Measurements from ENCODE around the gene ASB1.

Gene ASB1

GRCh38 chr2:238488347-238488826 is 61.7 kb downstream of the ASB1 start:
- Histone ChIP-seq H3K27me3 (ENCODE audit: insufficient read depth, low read length) (no peaks in the 10 kb centered on the region), H2BK12ac (ENCODE audit: low read length) (no peak overlapping the region), H4K91ac (ENCODE audit: low read depth, low read length) (no peak overlapping the region), H3K27ac (ENCODE audit: low read depth, low read length) (no peak overlapping the region), H4K8ac (ENCODE audit: low read depth, low read length) (no peak overlapping the region), H3K4me3 (ENCODE audit: low read depth, low read length) (no peak overlapping the region), H3K18ac (ENCODE audit: low read length) (no peak overlapping the region), H4K12ac (ENCODE audit: low read depth, low read length) (no peak overlapping the region), H3K23ac (ENCODE audit: low read length) (no peak overlapping the region), H3K14ac (ENCODE audit: low read length) (no peak overlapping the region), H3K79me1 (ENCODE audit: low read length) (no peaks in the 10 kb centered on the region), H3K79me2 (ENCODE audit: control insufficient read depth, insufficient read depth, low read length, poor library complexity) (no peaks in the 10 kb centered on the region), H3K4me2 (ENCODE audit: low read length) (no peak overlapping the region), H2AFZ (ENCODE audit: insufficient read depth, low read length, poor library complexity) (no peak overlapping the region), H2AK5ac (ENCODE audit: low read length) (no peak overlapping the region), H3K4me1 (ENCODE audit: control insufficient read depth in 1 of 2, insufficient read depth in 2 of 2, low read length in 2 of 2) (no peaks in the 10 kb centered on the region), H2BK120ac (ENCODE audit: insufficient read depth, low read length, poor library complexity) (no peak overlapping the region), H3K36me3 (ENCODE audit: control insufficient read depth in 1 of 2, insufficient read depth in 2 of 2, low read length in 2 of 2) (peaks cover 0 to 2% of the 10 kb centered on the region in 2 experiments), H2BK5ac (ENCODE audit: low read depth, low read length, poor library complexity) (no peak overlapping the region), H3K9me3 (ENCODE audit: insufficient read depth, low read depth, low read length) (peaks cover 22% of the 10 kb centered on the region), H3K9ac (ENCODE audit: low read length) (no peak overlapping the region), H3K4ac (ENCODE audit: low read depth, low read length) (no peak overlapping the region)
- DNase-seq, result no peak
- no CpG with 5 or more reads among the region's 10 CpGs for WGBS (ENCODE audit: extremely low coverage, insufficient coverage, insufficient read length)

GRCh38 chr2:238489431-238489830 is 62.7 kb downstream of the ASB1 start:
- Histone ChIP-seq H3K36me3 (ENCODE audit: control insufficient read depth in 1 of 2, insufficient read depth in 2 of 2, low read length in 2 of 2) (peaks cover 0 to 2% of the 10 kb centered on the region in 2 experiments), H2AFZ (ENCODE audit: insufficient read depth, low read length, poor library complexity) (no peak overlapping the region), H3K18ac (ENCODE audit: low read length) (no peak overlapping the region), H3K4me1 (ENCODE audit: control insufficient read depth in 1 of 2, insufficient read depth in 2 of 2, low read length in 2 of 2) (no peaks in the 10 kb centered on the region), H3K4ac (ENCODE audit: low read depth, low read length) (no peak overlapping the region), H4K8ac (ENCODE audit: low read depth, low read length) (no peak overlapping the region), H3K4me2 (ENCODE audit: low read length) (no peak overlapping the region), H2AK5ac (ENCODE audit: low read length) (no peak overlapping the region), H4K91ac (ENCODE audit: low read depth, low read length) (no peak overlapping the region), H2BK5ac (ENCODE audit: low read depth, low read length, poor library complexity) (no peak overlapping the region), H3K9ac (ENCODE audit: low read length) (no peak overlapping the region), H2BK12ac (ENCODE audit: low read length) (no peak overlapping the region), H2BK120ac (ENCODE audit: insufficient read depth, low read length, poor library complexity) (no peak overlapping the region), H3K79me1 (ENCODE audit: low read length) (no peaks in the 10 kb centered on the region), H3K27me3 (ENCODE audit: insufficient read depth, low read length) (no peaks in the 10 kb centered on the region), H3K79me2 (ENCODE audit: control insufficient read depth, insufficient read depth, low read length, poor library complexity) (no peaks in the 10 kb centered on the region), H3K9me3 (ENCODE audit: insufficient read depth, low read depth, low read length) (peaks cover 22% of the 10 kb centered on the region), H3K23ac (ENCODE audit: low read length) (no peak overlapping the region), H4K12ac (ENCODE audit: low read depth, low read length) (no peak overlapping the region), H3K14ac (ENCODE audit: low read length) (no peak overlapping the region), H3K27ac (ENCODE audit: low read depth, low read length) (no peak overlapping the region), H3K4me3 (ENCODE audit: low read depth, low read length) (no peak overlapping the region)
- WGBS (ENCODE audit: extremely low coverage, insufficient coverage, insufficient read length), result no CpG with 5 or more reads among the region's 14 CpGs
- no peak for DNase-seq

- Histone ChIP-seq H2BK120ac (ENCODE audit: insufficient read depth, low read length, poor library complexity) (no peak overlapping the region), H2AFZ (ENCODE audit: insufficient read depth, low read length, poor library complexity) (no peak overlapping the region), H3K4me2 (ENCODE audit: low read length) (no peak overlapping the region), H3K36me3 (ENCODE audit: control insufficient read depth in 1 of 2, insufficient read depth in 2 of 2, low read length in 2 of 2) (peaks cover 0 to 2% of the 10 kb centered on the region in 2 experiments), H3K23ac (ENCODE audit: low read length) (no peak overlapping the region), H4K12ac (ENCODE audit: low read depth, low read length) (no peak overlapping the region), H3K4me3 (ENCODE audit: low read depth, low read length) (no peak overlapping the region), H3K4ac (ENCODE audit: low read depth, low read length) (no peak overlapping the region), H3K14ac (ENCODE audit: low read length) (no peak overlapping the region), H3K9me3 (ENCODE audit: insufficient read depth, low read depth, low read length) (peaks cover 20% of the 10 kb centered on the region), H2BK5ac (ENCODE audit: low read depth, low read length, poor library complexity) (no peak overlapping the region), H3K27ac (ENCODE audit: low read depth, low read length) (no peak overlapping the region), H3K79me1 (ENCODE audit: low read length) (no peaks in the 10 kb centered on the region), H3K79me2 (ENCODE audit: control insufficient read depth, insufficient read depth, low read length, poor library complexity) (no peaks in the 10 kb centered on the region), H3K27me3 (ENCODE audit: insufficient read depth, low read length) (no peaks in the 10 kb centered on the region), H4K91ac (ENCODE audit: low read depth, low read length) (no peak overlapping the region), H2AK5ac (ENCODE audit: low read length) (no peak overlapping the region), H2BK12ac (ENCODE audit: low read length) (no peak overlapping the region), H4K8ac (ENCODE audit: low read depth, low read length) (no peak overlapping the region), H3K18ac (ENCODE audit: low read length) (no peak overlapping the region), H3K9ac (ENCODE audit: low read length) (no peak overlapping the region), H3K4me1 (ENCODE audit: control insufficient read depth in 1 of 2, insufficient read depth in 2 of 2, low read length in 2 of 2) (no peaks in the 10 kb centered on the region)
- no peak for DNase-seq
Observed at GRCh38 chr2:238489896-238490295, 63.2 kb downstream of the ASB1 start.

GRCh38 chr2:238492840-238493239 is 66.1 kb downstream of the ASB1 start:
- Histone ChIP-seq H3K27ac (ENCODE audit: low read depth, low read length) (no peak overlapping the region), H3K4me2 (ENCODE audit: low read length) (no peak overlapping the region), H3K23ac (ENCODE audit: low read length) (no peak overlapping the region), H3K9ac (ENCODE audit: low read length) (no peak overlapping the region), H2AK5ac (ENCODE audit: low read length) (no peak overlapping the region), H3K4ac (ENCODE audit: low read depth, low read length) (no peak overlapping the region), H3K18ac (ENCODE audit: low read length) (no peak overlapping the region), H3K4me1 (ENCODE audit: control insufficient read depth in 1 of 2, insufficient read depth in 2 of 2, low read length in 2 of 2) (no peaks in the 10 kb centered on the region), H4K8ac (ENCODE audit: low read depth, low read length) (no peak overlapping the region), H3K36me3 (ENCODE audit: control insufficient read depth in 1 of 2, insufficient read depth in 2 of 2, low read length in 2 of 2) (no peaks in the 10 kb centered on the region), H3K79me1 (ENCODE audit: low read length) (no peaks in the 10 kb centered on the region), H3K4me3 (ENCODE audit: low read depth, low read length) (no peak overlapping the region), H2BK12ac (ENCODE audit: low read length) (no peak overlapping the region), H4K91ac (ENCODE audit: low read depth, low read length) (no peak overlapping the region), H3K27me3 (ENCODE audit: insufficient read depth, low read length) (no peaks in the 10 kb centered on the region), H2BK5ac (ENCODE audit: low read depth, low read length, poor library complexity) (no peak overlapping the region), H3K14ac (ENCODE audit: low read length) (no peak overlapping the region), H4K12ac (ENCODE audit: low read depth, low read length) (no peak overlapping the region), H3K9me3 (ENCODE audit: insufficient read depth, low read depth, low read length) (peaks cover 4% of the 10 kb centered on the region), H2BK120ac (ENCODE audit: insufficient read depth, low read length, poor library complexity) (no peak overlapping the region), H3K79me2 (ENCODE audit: control insufficient read depth, insufficient read depth, low read length, poor library complexity) (no peaks in the 10 kb centered on the region), H2AFZ (ENCODE audit: insufficient read depth, low read length, poor library complexity) (no peak overlapping the region)
- WGBS (ENCODE audit: extremely low coverage, insufficient coverage, insufficient read length), result no CpG with 5 or more reads among the region's 5 CpGs
- DNase-seq, result no peak

Measured in trophoblast cell (in vitro differentiated cells and primary cell).